H1 (cell line): Measurements from ENCODE around the gene QPCT.

Source experiments
- CHD1 ChIP-seq: IDR thresholded peaks from 2 replicates; pipeline ENCODE4 v1.6.1; 2012; ENCODE audit warnings: low read depth, low read length, improper control_type of control experiment
- EGR1 ChIP-seq: IDR thresholded peaks from 2 replicates; pipeline ENCODE4 v1.6.1; 2011; ENCODE audit warnings: low read depth, low read length, borderline replicate concordance
- EP300 ChIP-seq, 2 experiments: IDR thresholded peaks; 1 replicate in 1 of 2; 2 replicates in 1 of 2; pipeline ENCODE4 v1.6.1; 2011 to 2012; ENCODE audit warnings: low read depth in 2 of 2, low read length in 2 of 2, mild to moderate bottlenecking in 2 of 2, borderline replicate concordance in 1 of 2, inconsistent platforms in 1 of 2, moderate library complexity in 1 of 2
- EZH2 ChIP-seq: fragments of 200-600 bp; sonication (generic); IDR thresholded peaks from 2 replicates; pipeline ENCODE4 v1.7.1; 2012; ENCODE audit warnings: low read depth, mild to moderate bottlenecking, moderate library complexity, low read length, inconsistent platforms; ENCODE audit not compliant: severe bottlenecking
- GABPA ChIP-seq: IDR thresholded peaks from 2 replicates; pipeline ENCODE4 v1.6.1; 2011; ENCODE audit warnings: mild to moderate bottlenecking, low read length, moderate library complexity, borderline replicate concordance; ENCODE audit not compliant: insufficient read depth
- HDAC2 ChIP-seq, 2 experiments: fragments of 300-600 bp in 1 of 2; sonication (generic) in 1 of 2; IDR thresholded peaks; 2 replicates each; pipeline ENCODE4 v1.6.1; 2011 to 2012; ENCODE audit warnings: low read depth in 2 of 2, low read length in 2 of 2, mild to moderate bottlenecking in 2 of 2, moderate library complexity in 2 of 2, borderline replicate concordance in 1 of 2, inconsistent platforms in 1 of 2
- MAFK ChIP-seq: IDR thresholded peaks from 2 replicates; pipeline ENCODE4 v1.6.1; 2012; ENCODE audit warnings: low read depth, mild to moderate bottlenecking, improper control_type of control experiment, low read length
- POLR2A ChIP-seq, 2 experiments: IDR thresholded peaks; 1 replicate in 1 of 2; 2 replicates in 1 of 2; pipeline ENCODE4 v1.6.1; 2011; ENCODE audit warnings: low read depth in 2 of 2, low read length in 2 of 2, mild to moderate bottlenecking in 2 of 2; ENCODE audit errors: control extremely low read depth in 1 of 2
- POLR2AphosphoS5 ChIP-seq: IDR thresholded peaks from 2 replicates; pipeline ENCODE4 v1.6.1; 2011; ENCODE audit warnings: low read depth, low read length
- RFX5 ChIP-seq: IDR thresholded peaks from 2 replicates; pipeline ENCODE4 v1.6.1; 2011; ENCODE audit warnings: low read depth, low read length, improper control_type of control experiment, borderline replicate concordance
- TEAD4 ChIP-seq: IDR thresholded peaks from 2 replicates; pipeline ENCODE4 v1.6.1; 2012; ENCODE audit warnings: low read depth, low read length, inconsistent platforms, mixed read lengths
- YY1 ChIP-seq: IDR thresholded peaks from 2 replicates; pipeline ENCODE4 v1.6.1; 2011; ENCODE audit warnings: low read depth, mild to moderate bottlenecking, low read length
- TF ChIP-seq, protein P1 (sequence below), 3 experiments: IDR thresholded peaks; 1 replicate in 2 of 3; 2 replicates in 1 of 3; pipeline versions ENCODE4 v1.5.1 to v1.6.1; 2011; ENCODE audit warnings: low read length in 3 of 3, mild to moderate bottlenecking in 3 of 3, inconsistent platforms in 2 of 3, low read depth in 1 of 3, moderate library complexity in 1 of 3; ENCODE audit not compliant: insufficient read depth in 1 of 3; ENCODE audit errors: control extremely low read depth in 1 of 3
- TF ChIP-seq, protein P2 (sequence below): IDR thresholded peaks from 2 replicates; pipeline ENCODE4 v1.6.1; 2011; ENCODE audit warnings: low read length, improper control_type of control experiment

DNA sequence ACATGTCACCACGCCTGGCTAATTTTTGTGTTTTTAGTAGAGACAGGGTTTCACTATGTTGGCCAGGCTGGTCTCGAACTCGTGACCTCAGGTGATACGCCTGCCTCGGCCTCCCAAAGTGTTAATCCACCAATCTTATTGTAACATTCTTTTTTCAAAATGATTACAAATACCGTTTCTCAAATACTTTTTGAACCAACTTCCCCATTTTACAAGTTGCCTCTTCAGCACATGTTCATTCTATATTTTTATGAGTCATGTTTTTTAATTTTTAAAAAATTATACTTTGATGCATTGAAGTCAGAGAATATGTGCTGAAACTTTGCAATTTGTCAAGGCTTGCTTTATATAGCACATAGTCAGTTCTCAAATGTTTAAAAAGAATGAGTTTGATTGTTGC is 58.2 kb downstream of the QPCT start:
- no peak for TF ChIP-seq RFX5
- TF ChIP-seq, protein P1, sequence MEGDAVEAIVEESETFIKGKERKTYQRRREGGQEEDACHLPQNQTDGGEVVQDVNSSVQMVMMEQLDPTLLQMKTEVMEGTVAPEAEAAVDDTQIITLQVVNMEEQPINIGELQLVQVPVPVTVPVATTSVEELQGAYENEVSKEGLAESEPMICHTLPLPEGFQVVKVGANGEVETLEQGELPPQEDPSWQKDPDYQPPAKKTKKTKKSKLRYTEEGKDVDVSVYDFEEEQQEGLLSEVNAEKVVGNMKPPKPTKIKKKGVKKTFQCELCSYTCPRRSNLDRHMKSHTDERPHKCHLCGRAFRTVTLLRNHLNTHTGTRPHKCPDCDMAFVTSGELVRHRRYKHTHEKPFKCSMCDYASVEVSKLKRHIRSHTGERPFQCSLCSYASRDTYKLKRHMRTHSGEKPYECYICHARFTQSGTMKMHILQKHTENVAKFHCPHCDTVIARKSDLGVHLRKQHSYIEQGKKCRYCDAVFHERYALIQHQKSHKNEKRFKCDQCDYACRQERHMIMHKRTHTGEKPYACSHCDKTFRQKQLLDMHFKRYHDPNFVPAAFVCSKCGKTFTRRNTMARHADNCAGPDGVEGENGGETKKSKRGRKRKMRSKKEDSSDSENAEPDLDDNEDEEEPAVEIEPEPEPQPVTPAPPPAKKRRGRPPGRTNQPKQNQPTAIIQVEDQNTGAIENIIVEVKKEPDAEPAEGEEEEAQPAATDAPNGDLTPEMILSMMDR (IDR thresholded peaks at IDR 0.05; ENCODE audit: control extremely low read depth in 1 of 3, insufficient read depth in 1 of 3, low read depth in 1 of 3, low read length in 3 of 3) = no peak
- TF ChIP-seq POLR2AphosphoS5 = no peak
- TF ChIP-seq, protein P2, sequence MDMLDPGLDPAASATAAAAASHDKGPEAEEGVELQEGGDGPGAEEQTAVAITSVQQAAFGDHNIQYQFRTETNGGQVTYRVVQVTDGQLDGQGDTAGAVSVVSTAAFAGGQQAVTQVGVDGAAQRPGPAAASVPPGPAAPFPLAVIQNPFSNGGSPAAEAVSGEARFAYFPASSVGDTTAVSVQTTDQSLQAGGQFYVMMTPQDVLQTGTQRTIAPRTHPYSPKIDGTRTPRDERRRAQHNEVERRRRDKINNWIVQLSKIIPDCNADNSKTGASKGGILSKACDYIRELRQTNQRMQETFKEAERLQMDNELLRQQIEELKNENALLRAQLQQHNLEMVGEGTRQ = no peak
- no peak for TF ChIP-seq TEAD4
- TF ChIP-seq YY1 = no peak
- TF ChIP-seq GABPA = no peak
- TF ChIP-seq CHD1 = no peak
- TF ChIP-seq EZH2 = no peak
- no peak for TF ChIP-seq HDAC2 (IDR thresholded peaks at IDR 0.05; ENCODE audit: borderline replicate concordance in 1 of 2, low read depth in 2 of 2, low read length in 2 of 2)
- no peak for TF ChIP-seq EP300 (IDR thresholded peaks at IDR 0.05; ENCODE audit: borderline replicate concordance in 1 of 2, low read depth in 2 of 2, low read length in 2 of 2)
- TF ChIP-seq EGR1 = no peak
- TF ChIP-seq POLR2A (IDR thresholded peaks at IDR 0.05; ENCODE audit: control extremely low read depth in 1 of 2, low read depth in 2 of 2, low read length in 2 of 2) = no peak
- TF ChIP-seq MAFK = no peak
